HepG2 (cell line): Measurements from ENCODE around the gene STN1. TPM values are rescaled to one million over a fixed set of nuclear protein-coding genes. Genes with fewer than 3 reads are reported as not detected.

Source experiments
- ARHGAP35 ChIP-seq: sonication (generic); formaldehyde crosslinking; IDR thresholded peaks from 2 replicates; pipeline ENCODE4 v1.9.0; 2022; ENCODE audit warnings: mild to moderate bottlenecking, inconsistent platforms, moderate library complexity, missing genetic modification reagents, borderline replicate concordance
- EP300 ChIP-seq, 3 experiments: sonication (generic) in 1 of 3; formaldehyde crosslinking in 1 of 3; IDR thresholded peaks; 2 replicates each; pipeline versions ENCODE4 v1.5.1 to v1.6.1; 2011 to 2020; ENCODE audit warnings: low read depth in 2 of 3, low read length in 2 of 3, borderline replicate concordance in 1 of 3, improper control_type of control experiment in 1 of 3, mild to moderate bottlenecking in 1 of 3, missing genetic modification reagents in 1 of 3, moderate library complexity in 1 of 3
- FOXO1 ChIP-seq: sonication (generic); formaldehyde crosslinking; IDR thresholded peaks from 2 replicates; pipeline ENCODE4 v1.4.0; 2020; ENCODE audit warnings: missing genetic modification reagents
- FUBP1 ChIP-seq: sonication (generic); formaldehyde crosslinking; IDR thresholded peaks from 2 replicates; pipeline ENCODE4 v1.5.1; 2020; ENCODE audit warnings: missing genetic modification reagents, mild to moderate bottlenecking, borderline replicate concordance
- JARID2 ChIP-seq: sonication (generic); formaldehyde crosslinking; IDR thresholded peaks from 2 replicates; pipeline ENCODE4 v1.8.1; 2023; ENCODE audit warnings: missing genetic modification reagents, inconsistent platforms; ENCODE audit not compliant: insufficient replicate concordance
- MLX ChIP-seq: IDR thresholded peaks from 2 replicates; pipeline ENCODE4 v1.6.1; 2016
- MXD4 ChIP-seq: IDR thresholded peaks from 2 replicates; pipeline ENCODE4 v1.6.1; 2016; ENCODE audit warnings: mild to moderate bottlenecking, missing biosample characterization, missing genetic modification reagents
- NFKB2 ChIP-seq: sonication (generic); formaldehyde crosslinking; IDR thresholded peaks from 2 replicates; pipeline ENCODE4 v1.4.0; 2020; ENCODE audit warnings: missing genetic modification reagents, borderline replicate concordance
- NR3C1 ChIP-seq: sonication (generic); formaldehyde crosslinking; IDR thresholded peaks from 2 replicates; pipeline ENCODE4 v1.4.0; 2020; ENCODE audit warnings: missing genetic modification reagents
- RARA ChIP-seq: IDR thresholded peaks from 2 replicates; pipeline ENCODE4 v1.6.1; 2016; ENCODE audit warnings: missing genetic modification reagents, missing compliant biosample characterization
- SMARCC2 ChIP-seq: fragments of 450-650 bp; IDR thresholded peaks from 2 replicates; pipeline ENCODE4 v1.6.1; 2017; ENCODE audit warnings: antibody characterized with exemption, mild to moderate bottlenecking
- SRSF1 ChIP-seq: fragments of 200-400 bp; formaldehyde crosslinking; optimal IDR thresholded peaks from 2 replicates; pipeline ENCODE3; 2017; ENCODE audit warnings: mild to moderate bottlenecking, low read depth, low read length, moderate library complexity
- TOPORS ChIP-seq: sonication (generic); formaldehyde crosslinking; IDR thresholded peaks from 2 replicates; pipeline ENCODE4 v1.8.0; 2023; ENCODE audit warnings: mild to moderate bottlenecking, missing genetic modification reagents
- ZIK1 ChIP-seq: sonication (generic); formaldehyde crosslinking; IDR thresholded peaks from 2 replicates; pipeline ENCODE4 v1.5.0; 2020; ENCODE audit warnings: mild to moderate bottlenecking, low read depth, missing genetic modification reagents, borderline replicate concordance
- ZNF326 ChIP-seq: sonication (generic); formaldehyde crosslinking; IDR thresholded peaks from 2 replicates; pipeline ENCODE4 v1.4.0; 2020; ENCODE audit warnings: missing genetic modification reagents, borderline replicate concordance
- ZNF451 ChIP-seq: sonication (generic); formaldehyde crosslinking; IDR thresholded peaks from 2 replicates; pipeline ENCODE4 v1.5.0; 2020; ENCODE audit warnings: mild to moderate bottlenecking, missing genetic modification reagents
- ZNF550 ChIP-seq: sonication (generic); formaldehyde crosslinking; IDR thresholded peaks from 2 replicates; pipeline ENCODE4 v1.4.0; 2020; ENCODE audit warnings: mild to moderate bottlenecking, missing genetic modification reagents, borderline replicate concordance
- ZNF652 ChIP-seq: IDR thresholded peaks from 2 replicates; pipeline ENCODE4 v1.6.1; 2016; ENCODE audit warnings: low read depth, borderline replicate concordance
- ZNF713 ChIP-seq: sonication (generic); formaldehyde crosslinking; IDR thresholded peaks from 2 replicates; pipeline ENCODE4 v1.4.0; 2020; ENCODE audit warnings: mild to moderate bottlenecking, missing genetic modification reagents
- polyA plus RNA-seq, 8 experiments: library from polyadenylated mRNA; depleted of rRNA in 3 of 8; stranded (reverse) in 7 of 8; unstranded in 1 of 8; fragments of >200 nt; fragmentation: Illumina TruSeq in 4 of 8; extraction: Trizol in 4 of 8; gene quantifications; 2 replicates each; pipeline versions ENCODE4 v1.2.1 to v1.2.3, GENCODE V29; 2011 to 2016; ENCODE audit warnings: low read depth in 4 of 8, missing spikeins in 1 of 8, mixed read lengths in 1 of 8; ENCODE audit not compliant: insufficient read depth in 1 of 8
- total RNA-seq, 5 experiments: library from RNA; depleted of rRNA; stranded (reverse); fragments of >200 nt; fragmentation: Illumina TruSeq; extraction: Trizol; gene quantifications; 2 replicates each; pipeline ENCODE4 v1.2.3, GENCODE V29; 2016; ENCODE audit warnings: low read depth in 1 of 5
- TF ChIP-seq, protein P1 (sequence below), 2 experiments: sonication (generic) in 1 of 2; formaldehyde crosslinking in 1 of 2; IDR thresholded peaks; 2 replicates each; pipeline versions ENCODE4 v1.5.1 to v1.6.1; 2011 to 2020; ENCODE audit warnings: borderline replicate concordance in 1 of 2, low read depth in 1 of 2, low read length in 1 of 2, mild to moderate bottlenecking in 1 of 2, missing genetic modification reagents in 1 of 2, moderate library complexity in 1 of 2
- TF ChIP-seq, protein P2 (sequence below): sonication (generic); formaldehyde crosslinking; IDR thresholded peaks from 2 replicates; pipeline ENCODE4 v1.5.1; 2020; ENCODE audit warnings: mild to moderate bottlenecking, missing genetic modification reagents, borderline replicate concordance

Gene STN1
- total and polyA plus RNA-seq, 2 of the 13 experiments (the other 11 are each of a cell fraction or from before 2014, with no cell fraction given) = 17.6 to 22.7 TPM

DNA sequence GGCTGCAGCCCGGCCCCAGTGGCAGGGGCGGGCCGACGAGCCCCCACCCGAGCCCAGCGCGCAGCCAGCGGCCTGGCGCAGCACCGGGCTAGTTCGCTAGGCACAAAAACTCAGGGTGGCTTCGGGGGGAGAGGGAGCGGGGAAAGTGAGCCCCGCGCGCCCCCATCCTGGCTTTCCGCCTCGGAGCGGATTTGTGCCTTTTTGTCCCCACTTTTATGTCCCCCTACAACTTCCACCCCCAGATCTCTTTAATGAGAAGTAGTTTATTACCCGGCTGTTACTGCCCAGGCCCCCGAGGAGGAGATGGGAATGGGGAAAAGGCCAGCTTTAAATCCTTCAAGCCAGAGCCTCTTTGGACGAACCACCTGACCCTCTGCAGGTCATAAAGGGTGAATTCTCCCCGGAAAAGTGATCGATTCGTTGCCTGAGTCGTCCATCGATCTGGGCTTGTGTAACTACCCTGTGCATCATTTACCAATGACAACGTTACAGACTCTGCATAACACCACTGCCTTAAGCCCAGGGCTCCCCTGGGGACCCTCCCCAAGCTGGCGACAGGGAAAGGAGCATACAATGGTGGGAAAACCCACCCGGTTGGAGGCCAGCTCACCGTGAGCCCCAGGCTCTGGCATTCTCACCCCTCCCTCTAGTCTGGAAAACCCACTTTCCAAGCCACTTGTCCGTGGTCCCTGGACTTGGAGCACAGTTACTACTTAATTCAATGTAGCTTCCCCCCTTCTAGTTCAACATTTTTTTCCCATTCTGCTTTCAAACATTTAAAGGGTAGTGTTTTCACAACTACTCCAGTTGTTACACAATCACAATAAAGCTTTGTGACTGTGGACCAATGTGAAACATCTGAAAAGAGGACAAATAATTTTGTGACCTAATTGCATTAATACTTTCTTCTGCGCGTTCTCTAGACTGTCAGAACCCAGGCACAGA lies 61.9 kb downstream of the STN1 start (continued):
- peak; percentile 54; the same call in 1 of the 2 replicates for TF ChIP-seq ARHGAP35 (CRISPR knock-in tag)
- TF ChIP-seq, protein P1, sequence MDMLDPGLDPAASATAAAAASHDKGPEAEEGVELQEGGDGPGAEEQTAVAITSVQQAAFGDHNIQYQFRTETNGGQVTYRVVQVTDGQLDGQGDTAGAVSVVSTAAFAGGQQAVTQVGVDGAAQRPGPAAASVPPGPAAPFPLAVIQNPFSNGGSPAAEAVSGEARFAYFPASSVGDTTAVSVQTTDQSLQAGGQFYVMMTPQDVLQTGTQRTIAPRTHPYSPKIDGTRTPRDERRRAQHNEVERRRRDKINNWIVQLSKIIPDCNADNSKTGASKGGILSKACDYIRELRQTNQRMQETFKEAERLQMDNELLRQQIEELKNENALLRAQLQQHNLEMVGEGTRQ (IDR thresholded peaks at IDR 0.05; ENCODE audit: low read depth, low read length) = no peak
- TF ChIP-seq, protein P1 (CRISPR knock-in tag; IDR thresholded peaks at IDR 0.05; ENCODE audit: borderline replicate concordance) = peak; percentile 38; the same call in 1 of the 2 replicates
- no peak for TF ChIP-seq ZNF326
- TF ChIP-seq ZNF550 (CRISPR knock-in tag) = no peak
- TF ChIP-seq SRSF1 = no peak
- no peak for TF ChIP-seq SMARCC2
- TF ChIP-seq JARID2 = no peak
- TF ChIP-seq ZNF451 = no peak
- TF ChIP-seq, protein P2, sequence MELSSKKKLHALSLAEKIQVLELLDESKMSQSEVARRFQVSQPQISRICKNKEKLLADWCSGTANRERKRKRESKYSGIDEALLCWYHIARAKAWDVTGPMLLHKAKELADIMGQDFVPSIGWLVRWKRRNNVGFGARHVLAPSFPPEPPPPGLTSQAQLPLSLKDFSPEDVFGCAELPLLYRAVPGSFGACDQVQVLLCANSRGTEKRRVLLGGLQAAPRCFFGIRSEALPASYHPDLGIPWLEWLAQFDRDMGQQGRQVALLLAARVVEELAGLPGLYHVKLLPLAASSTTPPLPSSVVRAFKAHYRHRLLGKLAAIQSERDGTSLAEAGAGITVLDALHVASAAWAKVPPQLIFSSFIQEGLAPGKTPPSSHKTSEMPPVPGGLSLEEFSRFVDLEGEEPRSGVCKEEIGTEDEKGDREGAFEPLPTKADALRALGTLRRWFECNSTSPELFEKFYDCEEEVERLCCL (CRISPR knock-in tag) = no peak
- TF ChIP-seq FUBP1 (CRISPR knock-in tag) = no peak
- no peak for TF ChIP-seq ZIK1 (CRISPR knock-in tag)
- no peak; the same call in 1 of the 2 replicates for TF ChIP-seq NFKB2 (CRISPR knock-in tag)
- TF ChIP-seq TOPORS = no peak
- TF ChIP-seq NR3C1 (CRISPR knock-in tag) = no peak
- peak; percentile 89 for TF ChIP-seq RARA
- no peak for TF ChIP-seq ZNF713 (CRISPR knock-in tag)
- TF ChIP-seq ZNF652 = peak; percentile 90
- TF ChIP-seq EP300 (IDR thresholded peaks at IDR 0.05; ENCODE audit: low read depth in 2 of 2, low read length in 2 of 2) = peak in 1 of 2 experiments; percentile 80; a peak in 2 of 4 replicates
- TF ChIP-seq EP300 (CRISPR knock-in tag; IDR thresholded peaks at IDR 0.05; ENCODE audit: borderline replicate concordance) = no peak
- TF ChIP-seq FOXO1 (CRISPR knock-in tag) = peak; percentile 75; the same call in 1 of the 2 replicates
- TF ChIP-seq MLX (CRISPR knock-in tag) = peak; percentile 36; the same call in 1 of the 2 replicates
- no peak; the same call in none of the 2 replicates for TF ChIP-seq MXD4 (CRISPR knock-in tag)
